GM23338 (cell line): ENCODE data around the gene FOXQ1. TPM values are rescaled to one million over a fixed set of nuclear protein-coding genes. Genes with fewer than 3 reads are reported as not detected.

Source experiments
- ATAC-seq: fragments of 200-7000 bp; cut with Tn5 transposase; 3 replicates; pipeline ENCODE4 v1.9.1; 2020
- DNase-seq: peaks from one replicate; pipeline ENCODE4 v3.0.0-alpha.2; 2015; ENCODE audit warnings: low spot score
- H2AFZ ChIP-seq: fragments of 200-600 bp; sonication (generic); 2 replicates; pipeline ENCODE4 v1.8.0; 2016; ENCODE audit warnings: antibody characterized with exemption, mild to moderate bottlenecking, moderate library complexity
- H3F3A ChIP-seq: fragments of 200-600 bp; sonication (generic); replicated peaks from 2 replicates; pipeline ENCODE4 v1.8.0; 2017; ENCODE audit warnings: antibody characterized with exemption, mixed run types, low read depth
- H3K27ac ChIP-seq: fragments of 200-600 bp; sonication (generic); 2 replicates; pipeline ENCODE4 v1.6.1; 2016; ENCODE audit warnings: low read depth
- H3K27me3 ChIP-seq: fragments of 200-600 bp; sonication (generic); 2 replicates; pipeline ENCODE4 v1.8.0; 2016; ENCODE audit warnings: mild to moderate bottlenecking, mixed run types, moderate library complexity; ENCODE audit not compliant: insufficient read depth
- H3K36me3 ChIP-seq: fragments of 200-600 bp; sonication (generic); 2 replicates; pipeline ENCODE4 v1.8.0; 2016; ENCODE audit warnings: mild to moderate bottlenecking; ENCODE audit not compliant: insufficient read depth
- H3K4me1 ChIP-seq: fragments of 200-600 bp; sonication (generic); 2 replicates; pipeline ENCODE4 v1.8.0; 2016; ENCODE audit warnings: mild to moderate bottlenecking, moderate library complexity; ENCODE audit not compliant: insufficient read depth
- H3K4me2 ChIP-seq: fragments of 200-600 bp; sonication (generic); 2 replicates; pipeline ENCODE4 v1.7.1; 2017; ENCODE audit warnings: mixed run types
- H3K4me3 ChIP-seq: fragments of 200-600 bp; sonication (generic); 2 replicates; pipeline ENCODE4 v1.6.1; 2016; ENCODE audit warnings: mixed run types
- H3K79me2 ChIP-seq: fragments of 200-600 bp; sonication (generic); replicated peaks from 2 replicates; pipeline ENCODE4 v1.8.0; 2017; ENCODE audit warnings: mild to moderate bottlenecking; ENCODE audit not compliant: insufficient read depth
- H3K9me2 ChIP-seq: fragments of 200-600 bp; sonication (generic); 2 replicates; pipeline ENCODE4 v1.8.0; 2017; ENCODE audit not compliant: insufficient read depth
- H4K20me1 ChIP-seq: fragments of 200-600 bp; sonication (generic); replicated peaks from 2 replicates; pipeline ENCODE4 v1.8.0; 2017; ENCODE audit warnings: mild to moderate bottlenecking; ENCODE audit not compliant: insufficient read depth
- H3K27ac Mint-ChIP-seq: 2 replicates; pipeline ENCODE4 v1.8.0; 2020; ENCODE audit warnings: inconsistent platforms, mild to moderate bottlenecking, moderate library complexity, mixed read lengths
- H3K27me3 Mint-ChIP-seq: 3 replicates; pipeline ENCODE4 v1.8.0; 2022; ENCODE audit warnings: low read depth, mild to moderate bottlenecking, moderate library complexity, mixed read lengths, inconsistent platforms; ENCODE audit not compliant: insufficient read depth, poor library complexity
- H3K36me3 Mint-ChIP-seq: 3 replicates; pipeline ENCODE4 v1.8.0; 2021; ENCODE audit warnings: low read depth, mild to moderate bottlenecking, inconsistent platforms, moderate library complexity, mixed read lengths
- H3K4me1 Mint-ChIP-seq: 3 replicates; pipeline ENCODE4 v1.8.0; 2020; ENCODE audit warnings: mild to moderate bottlenecking, inconsistent platforms, mixed read lengths
- H3K4me3 Mint-ChIP-seq: 3 replicates; pipeline ENCODE4 v1.8.0; 2021; ENCODE audit warnings: moderate library complexity, mild to moderate bottlenecking, inconsistent platforms, mixed read lengths
- H3K9me3 Mint-ChIP-seq: 3 replicates; pipeline ENCODE4 v1.8.0; 2020; ENCODE audit warnings: moderate library complexity, mild to moderate bottlenecking, inconsistent platforms, mixed read lengths
- CREB1 ChIP-seq: fragments of 250-450 bp; sonication (Bioruptor Pico); IDR thresholded peaks from 2 replicates; pipeline ENCODE4 v1.5.0; 2020; ENCODE audit warnings: low read depth, mild to moderate bottlenecking, moderate library complexity
- EZH2 ChIP-seq: fragments of 200-600 bp; sonication (generic); IDR thresholded peaks from one replicate; pipeline ENCODE4 v1.8.0; 2017; ENCODE audit warnings: antibody characterized with exemption, mild to moderate bottlenecking, low read depth; ENCODE audit not compliant: unreplicated experiment
- EZH2phosphoT487 ChIP-seq: fragments of 200-600 bp; sonication (generic); IDR thresholded peaks from one replicate; pipeline ENCODE4 v1.8.1; 2018; ENCODE audit warnings: antibody characterized with exemption; ENCODE audit not compliant: unreplicated experiment
- JUNB ChIP-seq: IDR thresholded peaks from one replicate; pipeline ENCODE4 v1.6.1; 2016; ENCODE audit warnings: antibody characterized with exemption; ENCODE audit not compliant: unreplicated experiment
- NANOG ChIP-seq: IDR thresholded peaks from 2 replicates; pipeline ENCODE4 v1.6.1; 2016; ENCODE audit warnings: antibody characterized with exemption, borderline replicate concordance
- POLR2AphosphoS5 ChIP-seq: IDR thresholded peaks from 2 replicates; pipeline ENCODE4 v1.6.1; 2016; ENCODE audit warnings: antibody characterized with exemption, low read depth
- STAT1 ChIP-seq: IDR thresholded peaks from one replicate; pipeline ENCODE4 v1.6.1; 2016; ENCODE audit warnings: antibody characterized with exemption; ENCODE audit not compliant: unreplicated experiment
- ZNF114 ChIP-seq: fragments of 250-450 bp; sonication (Bioruptor Pico); IDR thresholded peaks from 2 replicates; pipeline ENCODE4 v1.5.0; 2020; ENCODE audit warnings: mild to moderate bottlenecking, moderate library complexity
- ZNF331 ChIP-seq: fragments of 250-450 bp; sonication (Bioruptor Pico); IDR thresholded peaks from 2 replicates; pipeline ENCODE4 v1.5.0; 2020; ENCODE audit warnings: low read depth, mild to moderate bottlenecking, moderate library complexity
- polyA plus RNA-seq: library from polyadenylated mRNA; unstranded; fragments of >200 nt; fragmentation: Nextera tagmentation; extraction: Ambion mirVana; gene quantifications from 2 replicates; pipeline ENCODE4 v1.2.1, GENCODE V29; 2016
- total RNA-seq: library from RNA; depleted of rRNA; stranded (reverse); fragments of >200 nt; shearing (Covaris generic); gene quantifications from 2 replicates; pipeline ENCODE4 v1.2.3, GENCODE V29; 2014
- TF ChIP-seq, protein P1 (sequence below): IDR thresholded peaks from 2 replicates; pipeline ENCODE4 v1.6.1; 2016; ENCODE audit warnings: antibody characterized with exemption
- TF ChIP-seq, protein P2 (sequence below): fragments of 250-450 bp; sonication (Bioruptor Pico); IDR thresholded peaks from 2 replicates; pipeline ENCODE4 v1.5.0; 2020; ENCODE audit warnings: mild to moderate bottlenecking, moderate library complexity
- TF ChIP-seq, protein P3 (sequence below): IDR thresholded peaks from one replicate; pipeline ENCODE4 v1.6.1; 2018; ENCODE audit warnings: antibody characterized with exemption; ENCODE audit not compliant: unreplicated experiment
- TF ChIP-seq, protein P4 (sequence below), 2 experiments: fragments of 200-600 bp in 1 of 2; sonication (generic) in 1 of 2; conservative IDR thresholded peaks; 2 replicates each; pipeline versions ENCODE4 v1.5.1 to v1.6.1; 2016 to 2017; ENCODE audit warnings: antibody characterized with exemption in 2 of 2, low read depth in 2 of 2, mild to moderate bottlenecking in 2 of 2, moderate library complexity in 1 of 2

FOXQ1 gene
- total and polyA plus RNA-seq, 2 experiments from 2014 or later: not detected

DNA sequence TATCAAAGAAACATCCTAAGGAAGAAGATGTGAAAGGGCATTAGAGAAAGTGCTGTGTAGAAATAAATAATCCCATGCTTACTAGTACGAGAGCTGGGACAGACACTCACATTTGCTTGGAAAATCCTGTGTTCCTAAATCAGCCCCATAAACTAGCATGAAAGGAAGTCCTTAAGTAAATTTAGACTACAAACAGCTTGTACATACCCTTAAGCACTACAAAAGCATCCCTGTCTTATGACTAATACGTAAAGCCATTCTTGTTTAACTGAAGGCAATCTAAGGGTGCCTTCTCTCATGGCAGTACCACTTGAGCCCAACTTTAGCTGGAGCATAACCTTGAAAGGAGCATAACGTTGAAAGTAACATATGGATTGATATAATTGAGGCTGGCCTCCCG is 15.4 kb upstream of the FOXQ1 start (continued):
- TF ChIP-seq CREB1 (no peak), JUNB (no peak), ZNF331 (CRISPR knock-in tag) (no peak)

DNA sequence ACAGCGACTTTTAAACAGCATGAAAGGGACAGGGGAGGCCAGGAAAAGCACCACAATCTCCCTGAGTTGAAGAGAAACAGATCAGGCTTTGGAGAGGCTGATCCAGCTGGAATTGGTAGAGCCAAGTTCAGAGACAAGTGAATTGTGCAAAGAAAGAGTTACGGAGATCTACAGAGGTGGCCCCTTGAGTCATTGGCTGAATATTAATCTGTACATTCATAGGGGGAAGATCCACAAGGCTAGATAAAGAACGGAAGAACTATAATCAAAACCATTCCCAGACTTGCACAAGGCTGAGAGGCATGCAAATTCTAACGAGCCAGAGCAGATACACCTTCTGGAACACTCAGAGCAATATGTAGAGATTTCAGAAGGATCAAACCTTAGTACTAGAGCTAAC is 14.2 kb upstream of the FOXQ1 start:
- Mint-ChIP-seq H3K27me3 (peaks cover 2% of the 10 kb centered on the region), H3K9me3 (no peaks in the 10 kb centered on the region), H3K36me3 (no peaks in the 10 kb centered on the region), H3K4me1 (no peaks in the 10 kb centered on the region), H3K27ac (no peak overlapping the region), H3K4me3 (no peak overlapping the region)
- no peaks in the 10 kb centered on the region for H3K4me1 ChIP-seq
- H3K27me3 ChIP-seq: no peaks in the 10 kb centered on the region
- no peaks in the 10 kb centered on the region for H3F3A ChIP-seq
- no peaks in the 10 kb centered on the region for H3K36me3 ChIP-seq
- no peak overlapping the region for H3K27ac ChIP-seq
- H3K9me2 ChIP-seq: no peaks in the 10 kb centered on the region
- no peak overlapping the region for H2AFZ ChIP-seq
- ATAC-seq: no peak
- H3K4me3 ChIP-seq: no peak overlapping the region
- H4K20me1 ChIP-seq: no peaks in the 10 kb centered on the region
- no peak overlapping the region for H3K4me2 ChIP-seq
- no peaks in the 10 kb centered on the region for H3K79me2 ChIP-seq
- TF ChIP-seq, protein P1, sequence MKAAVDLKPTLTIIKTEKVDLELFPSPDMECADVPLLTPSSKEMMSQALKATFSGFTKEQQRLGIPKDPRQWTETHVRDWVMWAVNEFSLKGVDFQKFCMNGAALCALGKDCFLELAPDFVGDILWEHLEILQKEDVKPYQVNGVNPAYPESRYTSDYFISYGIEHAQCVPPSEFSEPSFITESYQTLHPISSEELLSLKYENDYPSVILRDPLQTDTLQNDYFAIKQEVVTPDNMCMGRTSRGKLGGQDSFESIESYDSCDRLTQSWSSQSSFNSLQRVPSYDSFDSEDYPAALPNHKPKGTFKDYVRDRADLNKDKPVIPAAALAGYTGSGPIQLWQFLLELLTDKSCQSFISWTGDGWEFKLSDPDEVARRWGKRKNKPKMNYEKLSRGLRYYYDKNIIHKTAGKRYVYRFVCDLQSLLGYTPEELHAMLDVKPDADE: no peak
- TF ChIP-seq EZH2phosphoT487: no peak
- TF ChIP-seq STAT1: no peak
- no peak for TF ChIP-seq ZNF331 (CRISPR knock-in tag)
- TF ChIP-seq ZNF114: no peak
- TF ChIP-seq, protein P2, sequence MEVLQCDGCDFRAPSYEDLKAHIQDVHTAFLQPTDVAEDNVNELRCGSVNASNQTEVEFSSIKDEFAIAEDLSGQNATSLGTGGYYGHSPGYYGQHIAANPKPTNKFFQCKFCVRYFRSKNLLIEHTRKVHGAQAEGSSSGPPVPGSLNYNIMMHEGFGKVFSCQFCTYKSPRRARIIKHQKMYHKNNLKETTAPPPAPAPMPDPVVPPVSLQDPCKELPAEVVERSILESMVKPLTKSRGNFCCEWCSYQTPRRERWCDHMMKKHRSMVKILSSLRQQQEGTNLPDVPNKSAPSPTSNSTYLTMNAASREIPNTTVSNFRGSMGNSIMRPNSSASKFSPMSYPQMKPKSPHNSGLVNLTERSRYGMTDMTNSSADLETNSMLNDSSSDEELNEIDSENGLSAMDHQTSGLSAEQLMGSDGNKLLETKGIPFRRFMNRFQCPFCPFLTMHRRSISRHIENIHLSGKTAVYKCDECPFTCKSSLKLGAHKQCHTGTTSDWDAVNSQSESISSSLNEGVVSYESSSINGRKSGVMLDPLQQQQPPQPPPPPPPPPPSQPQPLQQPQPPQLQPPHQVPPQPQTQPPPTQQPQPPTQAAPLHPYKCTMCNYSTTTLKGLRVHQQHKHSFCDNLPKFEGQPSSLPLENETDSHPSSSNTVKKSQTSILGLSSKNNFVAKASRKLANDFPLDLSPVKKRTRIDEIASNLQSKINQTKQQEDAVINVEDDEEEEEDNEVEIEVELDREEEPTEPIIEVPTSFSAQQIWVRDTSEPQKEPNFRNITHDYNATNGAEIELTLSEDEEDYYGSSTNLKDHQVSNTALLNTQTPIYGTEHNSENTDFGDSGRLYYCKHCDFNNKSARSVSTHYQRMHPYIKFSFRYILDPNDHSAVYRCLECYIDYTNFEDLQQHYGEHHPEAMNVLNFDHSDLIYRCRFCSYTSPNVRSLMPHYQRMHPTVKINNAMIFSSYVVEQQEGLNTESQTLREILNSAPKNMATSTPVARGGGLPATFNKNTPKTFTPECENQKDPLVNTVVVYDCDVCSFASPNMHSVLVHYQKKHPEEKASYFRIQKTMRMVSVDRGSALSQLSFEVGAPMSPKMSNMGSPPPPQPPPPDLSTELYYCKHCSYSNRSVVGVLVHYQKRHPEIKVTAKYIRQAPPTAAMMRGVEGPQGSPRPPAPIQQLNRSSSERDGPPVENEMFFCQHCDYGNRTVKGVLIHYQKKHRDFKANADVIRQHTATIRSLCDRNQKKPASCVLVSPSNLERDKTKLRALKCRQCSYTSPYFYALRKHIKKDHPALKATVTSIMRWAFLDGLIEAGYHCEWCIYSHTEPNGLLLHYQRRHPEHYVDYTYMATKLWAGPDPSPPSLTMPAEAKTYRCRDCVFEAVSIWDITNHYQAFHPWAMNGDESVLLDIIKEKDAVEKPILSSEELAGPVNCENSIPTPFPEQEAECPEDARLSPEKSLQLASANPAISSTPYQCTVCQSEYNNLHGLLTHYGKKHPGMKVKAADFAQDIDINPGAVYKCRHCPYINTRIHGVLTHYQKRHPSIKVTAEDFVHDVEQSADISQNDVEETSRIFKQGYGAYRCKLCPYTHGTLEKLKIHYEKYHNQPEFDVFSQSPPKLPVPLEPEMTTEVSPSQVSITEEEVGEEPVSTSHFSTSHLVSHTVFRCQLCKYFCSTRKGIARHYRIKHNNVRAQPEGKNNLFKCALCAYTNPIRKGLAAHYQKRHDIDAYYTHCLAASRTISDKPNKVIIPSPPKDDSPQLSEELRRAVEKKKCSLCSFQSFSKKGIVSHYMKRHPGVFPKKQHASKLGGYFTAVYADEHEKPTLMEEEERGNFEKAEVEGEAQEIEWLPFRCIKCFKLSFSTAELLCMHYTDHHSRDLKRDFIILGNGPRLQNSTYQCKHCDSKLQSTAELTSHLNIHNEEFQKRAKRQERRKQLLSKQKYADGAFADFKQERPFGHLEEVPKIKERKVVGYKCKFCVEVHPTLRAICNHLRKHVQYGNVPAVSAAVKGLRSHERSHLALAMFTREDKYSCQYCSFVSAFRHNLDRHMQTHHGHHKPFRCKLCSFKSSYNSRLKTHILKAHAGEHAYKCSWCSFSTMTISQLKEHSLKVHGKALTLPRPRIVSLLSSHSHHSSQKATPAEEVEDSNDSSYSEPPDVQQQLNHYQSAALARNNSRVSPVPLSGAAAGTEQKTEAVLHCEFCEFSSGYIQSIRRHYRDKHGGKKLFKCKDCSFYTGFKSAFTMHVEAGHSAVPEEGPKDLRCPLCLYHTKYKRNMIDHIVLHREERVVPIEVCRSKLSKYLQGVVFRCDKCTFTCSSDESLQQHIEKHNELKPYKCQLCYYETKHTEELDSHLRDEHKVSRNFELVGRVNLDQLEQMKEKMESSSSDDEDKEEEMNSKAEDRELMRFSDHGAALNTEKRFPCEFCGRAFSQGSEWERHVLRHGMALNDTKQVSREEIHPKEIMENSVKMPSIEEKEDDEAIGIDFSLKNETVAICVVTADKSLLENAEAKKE (CRISPR knock-in tag): no peak
- no peak for TF ChIP-seq EZH2
- TF ChIP-seq JUNB: no peak
- TF ChIP-seq POLR2AphosphoS5: no peak
- TF ChIP-seq, protein P3, sequence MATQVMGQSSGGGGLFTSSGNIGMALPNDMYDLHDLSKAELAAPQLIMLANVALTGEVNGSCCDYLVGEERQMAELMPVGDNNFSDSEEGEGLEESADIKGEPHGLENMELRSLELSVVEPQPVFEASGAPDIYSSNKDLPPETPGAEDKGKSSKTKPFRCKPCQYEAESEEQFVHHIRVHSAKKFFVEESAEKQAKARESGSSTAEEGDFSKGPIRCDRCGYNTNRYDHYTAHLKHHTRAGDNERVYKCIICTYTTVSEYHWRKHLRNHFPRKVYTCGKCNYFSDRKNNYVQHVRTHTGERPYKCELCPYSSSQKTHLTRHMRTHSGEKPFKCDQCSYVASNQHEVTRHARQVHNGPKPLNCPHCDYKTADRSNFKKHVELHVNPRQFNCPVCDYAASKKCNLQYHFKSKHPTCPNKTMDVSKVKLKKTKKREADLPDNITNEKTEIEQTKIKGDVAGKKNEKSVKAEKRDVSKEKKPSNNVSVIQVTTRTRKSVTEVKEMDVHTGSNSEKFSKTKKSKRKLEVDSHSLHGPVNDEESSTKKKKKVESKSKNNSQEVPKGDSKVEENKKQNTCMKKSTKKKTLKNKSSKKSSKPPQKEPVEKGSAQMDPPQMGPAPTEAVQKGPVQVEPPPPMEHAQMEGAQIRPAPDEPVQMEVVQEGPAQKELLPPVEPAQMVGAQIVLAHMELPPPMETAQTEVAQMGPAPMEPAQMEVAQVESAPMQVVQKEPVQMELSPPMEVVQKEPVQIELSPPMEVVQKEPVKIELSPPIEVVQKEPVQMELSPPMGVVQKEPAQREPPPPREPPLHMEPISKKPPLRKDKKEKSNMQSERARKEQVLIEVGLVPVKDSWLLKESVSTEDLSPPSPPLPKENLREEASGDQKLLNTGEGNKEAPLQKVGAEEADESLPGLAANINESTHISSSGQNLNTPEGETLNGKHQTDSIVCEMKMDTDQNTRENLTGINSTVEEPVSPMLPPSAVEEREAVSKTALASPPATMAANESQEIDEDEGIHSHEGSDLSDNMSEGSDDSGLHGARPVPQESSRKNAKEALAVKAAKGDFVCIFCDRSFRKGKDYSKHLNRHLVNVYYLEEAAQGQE: no peak
- no peak for TF ChIP-seq NANOG
- TF ChIP-seq, protein P4, sequence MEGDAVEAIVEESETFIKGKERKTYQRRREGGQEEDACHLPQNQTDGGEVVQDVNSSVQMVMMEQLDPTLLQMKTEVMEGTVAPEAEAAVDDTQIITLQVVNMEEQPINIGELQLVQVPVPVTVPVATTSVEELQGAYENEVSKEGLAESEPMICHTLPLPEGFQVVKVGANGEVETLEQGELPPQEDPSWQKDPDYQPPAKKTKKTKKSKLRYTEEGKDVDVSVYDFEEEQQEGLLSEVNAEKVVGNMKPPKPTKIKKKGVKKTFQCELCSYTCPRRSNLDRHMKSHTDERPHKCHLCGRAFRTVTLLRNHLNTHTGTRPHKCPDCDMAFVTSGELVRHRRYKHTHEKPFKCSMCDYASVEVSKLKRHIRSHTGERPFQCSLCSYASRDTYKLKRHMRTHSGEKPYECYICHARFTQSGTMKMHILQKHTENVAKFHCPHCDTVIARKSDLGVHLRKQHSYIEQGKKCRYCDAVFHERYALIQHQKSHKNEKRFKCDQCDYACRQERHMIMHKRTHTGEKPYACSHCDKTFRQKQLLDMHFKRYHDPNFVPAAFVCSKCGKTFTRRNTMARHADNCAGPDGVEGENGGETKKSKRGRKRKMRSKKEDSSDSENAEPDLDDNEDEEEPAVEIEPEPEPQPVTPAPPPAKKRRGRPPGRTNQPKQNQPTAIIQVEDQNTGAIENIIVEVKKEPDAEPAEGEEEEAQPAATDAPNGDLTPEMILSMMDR (conservative IDR thresholded peaks at IDR 0.05; ENCODE audit: low read depth in 2 of 2): no peak
- TF ChIP-seq CREB1: no peak
- no peak for DNase-seq
